Globus pallidus (tissue), 1 donor: Measurements from ENCODE around the gene PEX12.
"Not testable (repeated sequence)": the region's sequence is repeated elsewhere in the genome, so short reads cannot be mapped to it uniquely, and the experiment has no call there.

Experiments used
- DNase-seq: peaks from one replicate; pipeline ENCODE4 v3.0.0-alpha.2; 2015; ENCODE audit warnings: low spot score

The PEX12 gene

GRCh38 chr17:35536664-35537171, 41.7 kb downstream of the PEX12 start:
- no peak for DNase-seq

- DNase-seq: not testable (repeated sequence)
These were observed 43.0 kb downstream of the PEX12 start for GRCh38 chr17:35535406-35535805.

- DNase-seq: no peak
These were observed 43.7 kb downstream of the PEX12 start for GRCh38 chr17:35534576-35535093.

GRCh38 chr17:35531160-35531559, 47.2 kb downstream of the PEX12 start:
- DNase-seq: no peak

GRCh38 chr17:35529866-35530265, 48.5 kb downstream of the PEX12 start:
- no peak for DNase-seq

- not testable (repeated sequence) for DNase-seq
These were observed 49.0 kb downstream of the PEX12 start for GRCh38 chr17:35529326-35529725.
